IPS-18c (cell line): Measurements from ENCODE around the gene STAT5B.

Experiments used
- H3K4me3 ChIP-seq: 2 replicates; pipeline ENCODE4 v1.7.0; 2013; ENCODE audit warnings: low read depth, mild to moderate bottlenecking, low read length, moderate library complexity; ENCODE audit not compliant: insufficient read depth
- H3K9me3 ChIP-seq: one replicate; pipeline ENCODE4 v1.6.1; 2013; ENCODE audit warnings: mild to moderate bottlenecking, low read length, moderate library complexity; ENCODE audit not compliant: control insufficient read depth, insufficient read depth

STAT5B gene

DNA sequence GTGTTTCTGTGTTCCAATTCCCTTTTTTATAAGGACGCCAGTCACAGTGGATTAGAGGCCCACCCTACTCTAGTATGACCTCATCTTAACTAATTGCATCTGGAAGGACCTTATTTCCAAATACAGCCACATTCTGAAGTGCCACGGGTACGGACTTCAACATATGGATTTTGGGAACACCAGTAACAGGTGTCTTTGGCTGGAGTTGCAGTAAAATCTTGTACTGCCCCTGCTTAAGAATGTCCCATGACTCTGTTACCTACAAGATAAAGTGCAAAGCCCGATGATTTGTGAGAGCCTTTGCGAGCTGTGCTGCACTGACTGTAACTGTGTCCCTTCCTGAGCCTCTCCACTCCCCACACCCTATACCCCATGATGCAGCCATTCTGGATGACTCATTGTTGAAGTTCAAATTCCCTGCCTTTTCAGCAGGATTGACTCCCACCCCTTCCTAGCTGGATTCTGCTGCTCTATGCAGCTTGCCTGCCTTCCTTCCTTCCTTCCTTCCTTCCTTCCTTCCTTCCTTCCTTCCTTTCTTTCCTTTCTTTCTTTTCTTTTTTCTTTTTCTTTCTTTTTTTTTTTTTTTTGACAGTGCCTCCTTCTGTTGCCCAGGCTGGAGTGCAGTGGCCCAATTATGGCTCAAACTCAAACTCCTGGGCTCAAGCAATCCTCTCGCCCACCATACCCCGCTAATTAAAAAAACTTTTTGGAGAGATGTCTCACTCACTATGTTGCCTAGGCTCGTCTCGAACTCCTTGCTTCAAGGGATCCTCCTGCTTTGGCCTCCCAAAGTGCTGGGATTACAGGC lies 93.1 kb downstream of the STAT5B start:
- H3K9me3 ChIP-seq: no peaks in the 10 kb centered on the region
- peak overlapping the region; percentile 46 for H3K4me3 ChIP-seq

DNA sequence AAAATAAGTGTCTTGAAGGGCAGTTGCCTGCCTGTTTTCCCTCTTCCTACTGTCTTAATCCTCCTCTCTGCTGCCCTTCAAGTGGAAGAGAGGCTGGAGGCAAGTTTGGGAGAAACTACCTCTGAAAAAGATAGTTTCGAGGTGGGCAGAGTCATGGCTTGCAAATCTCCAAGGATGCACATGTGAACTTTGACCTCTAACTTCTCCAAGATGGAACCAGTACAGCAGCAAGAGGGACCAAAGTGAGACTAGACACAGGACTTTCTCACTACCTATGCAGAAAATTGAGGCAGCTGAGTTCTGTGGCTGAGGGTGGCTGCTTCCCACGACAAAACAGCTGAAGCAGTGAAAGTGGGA lies 94.4 kb downstream of the STAT5B start:
- H3K9me3 ChIP-seq: no peaks in the 10 kb centered on the region
- H3K4me3 ChIP-seq: no peak overlapping the region

DNA sequence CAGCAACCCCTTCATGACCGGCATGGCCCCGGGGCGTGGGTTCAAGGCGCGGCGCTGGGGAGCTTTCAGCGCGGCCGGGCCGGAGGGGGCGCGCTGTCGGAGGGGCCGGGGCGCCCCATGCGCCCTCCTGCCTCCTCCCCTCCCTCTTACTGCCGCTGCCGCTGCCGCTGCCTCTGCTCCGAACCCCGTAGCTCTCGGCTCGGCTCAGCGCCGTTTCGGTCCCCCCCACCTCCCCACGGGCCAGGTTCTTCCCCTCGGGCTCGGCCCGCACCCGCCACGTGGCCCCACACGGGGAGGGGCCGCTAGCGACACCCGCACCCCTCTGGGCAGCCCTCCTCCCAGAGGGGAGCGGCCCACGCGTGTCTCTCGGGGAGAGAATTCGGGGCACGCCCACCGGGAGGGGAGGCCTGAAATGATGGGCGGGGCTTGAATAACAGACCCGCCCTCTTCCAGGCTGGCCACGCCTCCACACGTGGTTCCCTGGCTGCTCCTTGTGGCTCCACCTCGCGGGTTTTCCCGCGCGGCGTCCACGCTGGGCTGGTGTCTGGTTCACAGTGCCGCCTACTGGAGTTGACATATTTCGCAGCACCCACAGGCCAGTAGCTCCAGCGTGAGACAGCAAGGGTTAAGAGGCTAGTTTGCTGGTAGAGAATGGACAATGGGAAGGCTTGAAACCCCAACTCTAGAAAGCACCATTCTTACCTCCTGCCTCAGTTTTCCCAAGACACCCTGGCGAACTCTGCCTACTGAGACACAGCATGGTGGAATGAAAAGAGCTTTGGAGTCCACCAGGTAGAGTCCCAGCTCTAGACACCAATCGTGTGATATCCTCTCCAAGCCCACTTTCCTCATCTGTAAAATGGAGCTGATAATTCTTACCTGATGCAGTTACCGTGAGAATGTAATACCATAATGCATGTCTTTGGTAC lies 95.0 kb downstream of the STAT5B start, which contains the start of gene KCNH4:
Gene KCNH4, minus strand, starts transcription at position 221 of the 929 bp plus-strand sequence. Its CDS starts 197 bp downstream, at position 24.
- Histone ChIP-seq H3K4me3 (peak within 1 kb of the TSS; percentile 71), H3K9me3 (no peaks in the 10 kb centered on the region)

DNA sequence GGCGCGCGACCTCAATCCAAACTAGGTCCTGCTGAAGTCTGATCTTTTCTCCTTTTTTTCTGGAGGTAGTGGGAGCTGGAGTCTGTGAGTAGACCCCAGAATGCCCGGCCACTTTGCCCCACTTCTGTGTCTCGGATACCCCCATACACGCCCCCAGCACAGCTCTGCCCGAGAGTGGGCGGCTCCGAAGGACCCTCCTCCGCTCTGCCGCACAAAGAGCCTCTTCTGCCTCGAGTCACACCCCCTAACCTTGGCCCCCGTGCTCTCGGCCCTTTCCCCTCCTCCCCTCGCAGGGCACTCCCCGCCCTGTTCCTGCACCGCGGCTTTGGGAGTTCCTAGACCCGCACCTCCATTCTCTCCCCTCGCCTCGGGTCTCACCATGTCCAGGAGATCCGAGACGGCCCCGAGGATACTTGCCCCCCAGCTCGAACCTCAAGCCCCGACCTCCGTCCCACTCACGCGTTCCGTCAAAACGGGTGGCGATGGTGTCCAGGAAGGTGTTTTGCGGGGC lies 95.7 kb downstream of the STAT5B start:
- Histone ChIP-seq H3K4me3 (peak overlapping the region; percentile 71), H3K9me3 (no peaks in the 10 kb centered on the region)

DNA sequence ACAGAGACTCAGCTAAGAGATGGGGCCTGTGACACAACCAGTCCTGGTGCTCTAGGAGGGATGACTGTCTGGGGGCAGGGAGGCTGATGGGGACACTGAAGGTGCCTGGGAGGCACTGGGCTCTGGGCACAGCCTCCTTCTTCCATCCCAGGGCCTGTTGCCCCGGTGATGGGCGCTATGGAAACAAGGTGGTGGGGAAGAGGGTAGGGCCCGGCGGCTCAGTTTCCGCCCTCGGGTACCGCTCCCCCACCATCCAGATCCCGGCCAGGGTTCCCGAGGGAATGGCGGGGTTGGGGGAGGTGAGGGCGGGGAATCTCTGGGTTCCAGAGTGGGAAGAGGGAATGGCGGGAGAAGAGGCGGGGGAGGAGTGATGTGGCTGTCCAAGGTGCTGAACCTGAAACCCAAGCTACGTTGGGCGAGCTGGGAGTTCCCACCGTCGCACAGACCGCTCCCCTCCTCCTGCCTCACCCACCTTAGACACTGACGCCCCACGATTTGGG lies 96.2 kb downstream of the STAT5B start:
- Histone ChIP-seq H3K9me3 (no peaks in the 10 kb centered on the region), H3K4me3 (peak overlapping the region; percentile 71)

DNA sequence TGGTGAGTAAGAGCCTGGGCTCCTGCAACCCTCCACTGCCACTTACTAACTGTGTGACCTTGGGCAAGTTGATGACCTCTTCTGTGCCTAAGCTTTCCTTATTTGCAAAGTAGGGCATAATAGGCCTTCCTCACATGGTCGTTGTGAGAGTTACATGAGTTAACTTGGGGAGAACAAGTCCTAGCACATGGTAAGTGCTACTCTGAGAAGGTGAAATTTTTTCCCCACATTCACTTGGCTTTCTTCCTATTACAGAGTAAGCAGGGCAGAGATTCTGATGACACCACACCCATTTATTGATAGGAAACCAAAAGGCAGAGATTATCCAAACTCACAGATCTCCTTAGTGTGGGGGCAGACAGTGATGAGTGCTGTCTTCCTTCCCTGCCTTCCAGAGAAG lies 96.9 kb downstream of the STAT5B start:
- H3K9me3 ChIP-seq: no peaks in the 10 kb centered on the region
- H3K4me3 ChIP-seq: no peak overlapping the region

DNA sequence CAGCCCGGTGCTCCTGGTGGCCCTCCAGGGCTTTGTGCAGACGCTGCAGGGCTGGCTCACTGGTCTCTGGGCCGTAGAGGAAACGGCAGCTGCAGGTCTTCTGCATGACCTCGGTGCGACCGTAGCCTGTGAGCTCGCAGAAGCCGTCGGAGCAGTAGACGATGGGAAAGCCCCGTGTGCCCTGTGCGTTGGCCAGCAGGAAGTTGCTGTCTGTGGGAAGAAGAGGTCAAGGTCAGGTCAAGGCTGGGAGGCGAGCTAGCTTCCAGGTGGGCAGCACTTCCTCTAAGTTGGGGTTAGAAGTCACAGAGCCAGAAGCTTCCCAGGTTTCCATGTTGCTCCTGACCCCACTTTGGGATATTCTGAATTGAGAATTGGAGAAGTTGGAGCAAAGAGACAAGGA lies 97.4 kb downstream of the STAT5B start:
- Histone ChIP-seq H3K9me3 (no peaks in the 10 kb centered on the region), H3K4me3 (no peak overlapping the region)

DNA sequence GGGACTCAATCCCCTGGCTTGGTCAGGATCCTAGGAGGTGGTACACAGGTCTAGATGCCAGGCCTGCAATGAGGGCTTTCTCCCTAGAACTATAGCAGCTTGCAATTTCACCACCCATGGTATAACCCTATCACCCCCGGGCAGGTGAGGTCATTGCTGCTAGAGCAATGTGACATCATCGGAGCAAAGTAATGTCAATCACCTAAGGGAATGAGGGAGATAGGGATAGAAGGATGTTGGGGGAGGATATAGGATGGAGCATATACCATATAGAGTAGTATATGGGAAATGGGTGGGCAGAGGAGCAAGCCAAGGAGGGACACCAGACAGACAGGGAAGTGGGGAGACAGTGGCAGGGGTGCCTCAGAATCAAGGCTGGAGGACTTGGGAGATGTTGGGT lies 98.5 kb downstream of the STAT5B start:
- no peak overlapping the region for H3K4me3 ChIP-seq
- no peaks in the 10 kb centered on the region for H3K9me3 ChIP-seq

DNA sequence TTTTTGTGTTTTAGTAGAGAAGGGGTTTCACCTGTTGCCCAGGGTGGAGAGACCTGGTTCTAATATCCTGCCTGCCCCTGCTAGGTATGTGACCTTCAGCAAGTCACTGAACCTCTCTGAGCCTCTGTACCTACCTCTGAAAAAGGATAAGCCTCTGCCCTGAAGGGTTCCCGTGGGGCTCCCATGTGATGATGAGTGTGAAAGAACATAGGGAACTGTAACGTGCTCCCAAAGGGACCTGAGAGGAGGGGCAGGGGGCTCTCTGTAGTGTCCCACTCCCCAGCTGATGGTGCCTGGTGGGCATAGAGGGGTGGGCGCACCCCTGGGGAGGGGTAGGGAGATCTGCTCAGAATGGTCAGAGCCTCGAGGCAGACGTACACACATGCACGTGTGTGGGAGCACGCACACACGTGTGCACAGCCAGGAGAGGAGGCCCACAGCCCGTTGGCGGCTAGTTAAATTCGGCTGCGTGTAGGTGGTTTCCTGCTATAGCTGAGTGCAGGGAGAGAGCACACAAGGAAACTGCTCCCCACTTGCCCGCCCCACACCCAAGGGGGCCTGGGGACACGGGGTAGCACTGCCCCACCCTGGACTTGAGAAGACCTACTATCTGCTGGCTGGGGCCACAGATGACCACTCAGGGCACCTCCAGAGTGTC lies 101.9 kb downstream of the STAT5B start:
- Histone ChIP-seq H3K4me3 (no peak overlapping the region), H3K9me3 (no peaks in the 10 kb centered on the region)

DNA sequence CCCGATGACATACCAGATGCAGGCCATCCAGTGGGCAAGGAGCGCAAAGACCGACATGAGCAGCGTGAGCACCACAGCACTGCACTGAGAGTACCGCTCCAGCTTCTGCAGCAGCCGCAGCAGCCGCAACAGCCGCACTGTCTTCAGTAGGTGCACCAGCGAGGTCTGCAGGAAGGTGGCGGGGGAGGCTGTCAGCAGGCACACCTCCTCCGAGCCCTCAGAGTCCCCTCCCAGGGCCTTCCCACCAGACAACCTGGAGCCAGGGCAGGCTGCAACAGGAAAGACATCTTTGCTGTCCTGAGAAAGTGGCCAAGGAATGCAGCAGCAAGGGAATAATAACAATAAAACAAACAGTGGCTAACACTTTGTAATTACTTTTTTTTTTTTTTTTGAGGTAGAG lies 104.4 kb downstream of the STAT5B start:
- no peak overlapping the region for H3K4me3 ChIP-seq
- H3K9me3 ChIP-seq: no peaks in the 10 kb centered on the region

DNA sequence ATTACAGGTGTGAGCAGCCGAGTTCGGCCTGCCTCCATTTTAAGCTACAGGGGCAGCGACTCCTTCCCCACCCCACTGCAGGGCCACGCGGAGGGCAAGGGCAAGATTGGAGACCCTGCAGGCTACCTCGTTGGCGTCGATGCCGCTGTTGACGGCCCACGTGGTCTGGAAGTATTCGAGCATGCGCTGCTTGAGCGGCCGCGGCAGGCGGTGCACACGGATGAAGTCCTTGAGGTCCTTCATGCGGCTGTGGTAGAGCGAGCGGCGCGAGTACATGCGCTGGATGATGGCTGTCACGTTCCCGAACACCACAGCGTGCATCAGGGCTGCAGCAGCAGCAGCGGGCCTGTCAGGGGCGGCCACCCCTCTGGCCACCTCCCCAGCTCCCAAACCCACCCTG lies 106.8 kb downstream of the STAT5B start:
- H3K4me3 ChIP-seq: no peak overlapping the region
- H3K9me3 ChIP-seq: no peaks in the 10 kb centered on the region

DNA sequence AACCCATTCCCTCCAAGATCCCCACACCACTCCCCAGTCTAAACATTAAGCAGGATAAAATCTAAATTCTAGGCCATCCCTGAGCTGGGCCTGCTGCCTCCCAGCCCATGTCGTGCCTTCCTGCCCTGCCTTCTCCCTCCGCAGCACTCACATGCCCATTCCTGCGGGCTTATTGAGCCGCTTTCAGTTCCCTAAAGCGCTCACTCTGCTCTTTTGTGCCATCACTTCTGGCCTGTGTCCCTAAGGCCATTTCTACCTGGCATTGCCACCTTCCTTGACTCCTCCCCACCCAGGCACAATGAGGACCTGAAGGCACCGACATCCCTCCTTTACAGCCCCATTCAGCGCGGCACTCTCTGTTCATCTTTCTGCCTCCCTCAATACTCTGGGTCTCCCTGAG lies 108.4 kb downstream of the STAT5B start:
- H3K4me3 ChIP-seq: no peak overlapping the region
- no peaks in the 10 kb centered on the region for H3K9me3 ChIP-seq

DNA sequence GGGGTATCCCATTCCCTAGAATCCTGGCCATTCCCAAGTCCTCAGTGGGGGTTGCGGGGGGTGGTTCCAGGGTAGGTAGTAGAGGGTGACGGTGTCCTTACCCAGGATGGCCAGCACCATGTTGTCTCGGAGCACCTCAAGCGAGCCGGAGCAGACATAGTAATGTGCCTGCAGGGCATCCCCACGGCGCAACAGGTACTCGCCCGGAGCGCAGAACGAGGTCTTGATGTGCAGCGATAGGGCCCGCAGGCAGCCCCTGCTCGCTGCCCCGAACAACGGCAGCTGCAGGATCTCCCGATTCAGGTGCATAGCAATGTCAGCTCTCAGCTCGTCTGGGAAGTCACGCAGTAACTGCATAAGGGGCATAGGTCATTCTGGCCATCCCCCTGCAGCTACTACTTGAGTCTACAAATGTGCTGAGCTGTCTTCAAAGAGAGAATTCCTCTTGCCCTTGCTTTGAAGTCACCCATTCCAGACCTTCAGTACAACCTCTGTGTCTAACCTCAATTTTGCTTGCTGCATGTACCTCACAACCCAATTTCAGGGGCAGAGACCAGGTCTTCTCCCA lies 109.9 kb downstream of the STAT5B start:
- Histone ChIP-seq H3K4me3 (no peak overlapping the region), H3K9me3 (no peaks in the 10 kb centered on the region)

DNA sequence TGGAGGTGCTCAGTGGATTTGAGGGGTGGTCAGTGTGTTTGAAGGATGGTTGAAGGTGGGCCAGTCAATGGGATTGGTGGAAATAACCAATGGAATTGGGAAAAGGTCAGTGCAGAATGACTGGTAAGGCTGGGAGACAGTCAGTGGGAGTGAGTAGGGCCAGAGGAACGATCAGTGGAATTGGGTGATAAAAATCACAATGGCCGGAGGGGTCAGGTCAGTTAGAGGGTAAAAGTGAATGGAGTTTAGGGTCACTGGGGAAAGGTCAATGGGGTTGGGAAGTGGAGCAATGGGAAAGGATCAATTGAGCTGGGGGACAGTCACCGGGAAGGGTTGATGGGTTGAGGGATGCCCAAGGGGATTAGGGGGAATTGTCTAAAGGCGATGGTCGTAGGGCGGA lies 110.4 kb downstream of the STAT5B start:
- Histone ChIP-seq H3K4me3 (no peak overlapping the region), H3K9me3 (no peaks in the 10 kb centered on the region)

DNA sequence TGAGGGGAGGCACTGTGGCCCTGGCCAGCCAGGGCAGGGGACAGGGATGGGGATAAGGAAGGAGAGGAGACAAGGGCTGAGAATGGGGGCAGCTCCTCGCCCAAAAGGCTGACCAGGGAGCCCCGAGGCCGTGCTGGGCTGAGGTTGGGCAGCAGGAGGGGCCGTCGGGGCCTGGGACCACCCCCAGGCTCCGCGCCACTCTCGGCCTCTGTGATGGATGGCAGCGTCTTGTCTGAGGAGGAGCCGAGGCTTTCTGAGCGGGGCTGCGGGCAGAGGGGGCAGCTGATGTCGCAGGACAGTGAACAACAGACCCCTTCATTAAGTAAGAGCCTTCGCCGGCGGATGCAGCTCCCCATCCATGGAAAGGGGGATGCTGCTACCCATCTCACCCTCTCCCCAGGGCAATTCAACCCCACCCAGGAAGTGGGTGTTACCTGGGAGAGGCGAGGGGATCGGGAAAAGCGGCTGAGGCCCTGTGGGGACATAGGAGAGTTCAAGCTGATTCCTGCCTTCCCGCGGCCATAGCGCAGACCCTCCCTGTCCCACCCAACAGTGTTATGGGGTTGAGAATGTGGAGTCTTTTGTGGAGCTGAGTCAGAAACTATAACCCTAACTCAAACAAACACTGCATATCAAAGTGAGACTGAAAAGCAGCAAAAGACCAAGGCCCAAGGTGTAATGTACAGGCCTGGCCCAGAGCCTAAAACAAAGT lies 112.3 kb downstream of the STAT5B start:
- no peak overlapping the region for H3K4me3 ChIP-seq
- H3K9me3 ChIP-seq: no peaks in the 10 kb centered on the region

DNA sequence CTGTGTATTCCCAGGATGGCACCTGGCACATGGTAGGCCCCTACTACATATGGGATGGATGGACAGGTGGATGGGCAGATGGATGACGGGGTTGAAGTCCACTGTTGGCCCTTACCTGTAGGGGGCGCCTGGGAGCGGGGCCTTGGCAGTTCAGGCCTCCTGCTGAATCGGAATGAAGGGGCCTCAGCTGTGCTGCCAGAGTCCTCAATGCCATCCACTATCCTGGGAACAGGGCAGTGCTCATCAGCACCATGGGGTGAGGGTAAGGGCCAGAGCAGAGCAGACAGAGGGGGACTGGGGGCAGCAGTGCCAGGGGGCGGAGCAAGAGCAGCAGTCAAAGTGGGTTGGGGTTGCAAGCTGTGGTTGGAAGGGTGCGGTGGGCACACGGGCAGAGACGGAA lies 113.1 kb downstream of the STAT5B start:
- Histone ChIP-seq H3K9me3 (no peaks in the 10 kb centered on the region), H3K4me3 (no peak overlapping the region)
